ENCODE data around the gene WWC2.

The WWC2 gene

GRCh38 chr4:183268556-183268955 lies 169.5 kb downstream of the WWC2 start:
- no peak for TF ChIP-seq EZH2phosphoT487 (IDR thresholded peaks at IDR 0.05; ENCODE audit: low read depth)
- Histone ChIP-seq H3K9ac (ENCODE audit: low read length) (no peak overlapping the region), H4K20me1 (ENCODE audit: insufficient read depth, low read length) (no peaks in the 10 kb centered on the region), H2AFZ (ENCODE audit: low read depth, low read length) (no peak overlapping the region), H3K4me3 (ENCODE audit: low read length) (no peak overlapping the region), H3K9me3 (ENCODE audit: insufficient read depth, low read length) (no peaks in the 10 kb centered on the region), H3K36me3 (replicated peaks; ENCODE audit: low read depth, low read length) (no peaks in the 10 kb centered on the region), H3K79me2 (ENCODE audit: low read length) (no peaks in the 10 kb centered on the region), H3K4me1 (ENCODE audit: low read length) (peaks cover 8% of the 10 kb centered on the region), H3K27ac (ENCODE audit: low read length) (no peak overlapping the region), H3K4me2 (ENCODE audit: low read length) (no peak overlapping the region), H3K27me3 (ENCODE audit: low read depth, low read length) (no peaks in the 10 kb centered on the region)

- no peaks in the 10 kb centered on the region for H4K20me1 ChIP-seq (ENCODE audit: insufficient read depth, low read length)
- no peak overlapping the region for H2AFZ ChIP-seq (ENCODE audit: low read depth, low read length)
- H3K4me1 ChIP-seq (ENCODE audit: low read length): peaks cover 8% of the 10 kb centered on the region
- H3K79me2 ChIP-seq (ENCODE audit: low read length): no peaks in the 10 kb centered on the region
- H3K4me3 ChIP-seq (ENCODE audit: low read length): no peak overlapping the region
- H3K36me3 ChIP-seq (replicated peaks; ENCODE audit: low read depth, low read length): no peaks in the 10 kb centered on the region
- no peak for TF ChIP-seq CTCF (IDR thresholded peaks at IDR 0.05; ENCODE audit: low read depth, low read length)
- no peak for TF ChIP-seq EZH2phosphoT487 (IDR thresholded peaks at IDR 0.05; ENCODE audit: low read depth)
- no peak overlapping the region for H3K9ac ChIP-seq (ENCODE audit: low read length)
- no peak overlapping the region for H3K4me2 ChIP-seq (ENCODE audit: low read length)
- H3K27me3 ChIP-seq (ENCODE audit: low read depth, low read length): no peaks in the 10 kb centered on the region
- no peak overlapping the region for H3K27ac ChIP-seq (ENCODE audit: low read length)
- H3K9me3 ChIP-seq (ENCODE audit: insufficient read depth, low read length): peaks cover 13% of the 10 kb centered on the region; the same call in 1 of the 2 replicates
Observed at GRCh38 chr4:183272384-183272783, 173.3 kb downstream of the WWC2 start.

GRCh38 chr4:183276106-183276505 lies 177.0 kb downstream of the WWC2 start:
- Histone ChIP-seq H3K36me3 (replicated peaks; ENCODE audit: low read depth, low read length) (no peaks in the 10 kb centered on the region), H3K27ac (ENCODE audit: low read length) (no peak overlapping the region), H3K4me3 (ENCODE audit: low read length) (no peak overlapping the region), H4K20me1 (ENCODE audit: insufficient read depth, low read length) (no peaks in the 10 kb centered on the region), H3K4me1 (ENCODE audit: low read length) (peaks cover 5% of the 10 kb centered on the region), H2AFZ (ENCODE audit: low read depth, low read length) (no peak overlapping the region), H3K9me3 (ENCODE audit: insufficient read depth, low read length) (peaks cover 13% of the 10 kb centered on the region; the same call in 1 of the 2 replicates), H3K9ac (ENCODE audit: low read length) (no peak overlapping the region), H3K27me3 (ENCODE audit: low read depth, low read length) (no peaks in the 10 kb centered on the region), H3K4me2 (ENCODE audit: low read length) (no peak overlapping the region), H3K79me2 (ENCODE audit: low read length) (no peaks in the 10 kb centered on the region)
- no peak for TF ChIP-seq CTCF (IDR thresholded peaks at IDR 0.05; ENCODE audit: low read depth, low read length)
- TF ChIP-seq EZH2phosphoT487 (IDR thresholded peaks at IDR 0.05; ENCODE audit: low read depth): no peak

- peaks cover 45% of the 10 kb centered on the region for H3K4me1 ChIP-seq (ENCODE audit: low read length)
- H3K4me3 ChIP-seq (ENCODE audit: low read length): no peak overlapping the region
- no peak overlapping the region for H3K4me2 ChIP-seq (ENCODE audit: low read length)
- H4K20me1 ChIP-seq (ENCODE audit: insufficient read depth, low read length): no peaks in the 10 kb centered on the region
- H2AFZ ChIP-seq (ENCODE audit: low read depth, low read length): 0 out of 2 replicates have a peak overlapping the region, but pooled peaks have one; percentile 26
- no peaks in the 10 kb centered on the region for H3K9me3 ChIP-seq (ENCODE audit: insufficient read depth, low read length)
- no peaks in the 10 kb centered on the region for H3K79me2 ChIP-seq (ENCODE audit: low read length)
- no peak for TF ChIP-seq CTCF (IDR thresholded peaks at IDR 0.05; ENCODE audit: low read depth, low read length)
- no peak for TF ChIP-seq EZH2phosphoT487 (IDR thresholded peaks at IDR 0.05; ENCODE audit: low read depth)
- H3K27ac ChIP-seq (ENCODE audit: low read length): no peak overlapping the region
- no peaks in the 10 kb centered on the region for H3K27me3 ChIP-seq (ENCODE audit: low read depth, low read length)
- no peaks in the 10 kb centered on the region for H3K36me3 ChIP-seq (replicated peaks; ENCODE audit: low read depth, low read length)
- H3K9ac ChIP-seq (ENCODE audit: low read length): no peak overlapping the region
Observed at GRCh38 chr4:183284258-183284785, 185.3 kb downstream of the WWC2 start.
